ENCODE measurements around the gene ADGRA3. TPM values are rescaled to one million over a fixed set of nuclear protein-coding genes. Genes with fewer than 3 reads are reported as not detected.

Gene ADGRA3
- total RNA-seq, 1 experiment from 2014 or later, result 40.5 TPM

GRCh38 chr4:22363036-22363435, 152.8 kb downstream of the ADGRA3 start (continued):
- no peak for TF ChIP-seq ZNF512 (CRISPR knock-in tag; IDR thresholded peaks at IDR 0.05; ENCODE audit: borderline replicate concordance)
- TF ChIP-seq ZNF425 (CRISPR knock-in tag; conservative IDR thresholded peaks at IDR 0.05), result no peak
- no peak for TF ChIP-seq ARID4B (CRISPR knock-in tag; IDR thresholded peaks at IDR 0.05; ENCODE audit: borderline replicate concordance)
- no peak for TF ChIP-seq CTCF (IDR thresholded peaks at IDR 0.05)
- TF ChIP-seq, protein P1, sequence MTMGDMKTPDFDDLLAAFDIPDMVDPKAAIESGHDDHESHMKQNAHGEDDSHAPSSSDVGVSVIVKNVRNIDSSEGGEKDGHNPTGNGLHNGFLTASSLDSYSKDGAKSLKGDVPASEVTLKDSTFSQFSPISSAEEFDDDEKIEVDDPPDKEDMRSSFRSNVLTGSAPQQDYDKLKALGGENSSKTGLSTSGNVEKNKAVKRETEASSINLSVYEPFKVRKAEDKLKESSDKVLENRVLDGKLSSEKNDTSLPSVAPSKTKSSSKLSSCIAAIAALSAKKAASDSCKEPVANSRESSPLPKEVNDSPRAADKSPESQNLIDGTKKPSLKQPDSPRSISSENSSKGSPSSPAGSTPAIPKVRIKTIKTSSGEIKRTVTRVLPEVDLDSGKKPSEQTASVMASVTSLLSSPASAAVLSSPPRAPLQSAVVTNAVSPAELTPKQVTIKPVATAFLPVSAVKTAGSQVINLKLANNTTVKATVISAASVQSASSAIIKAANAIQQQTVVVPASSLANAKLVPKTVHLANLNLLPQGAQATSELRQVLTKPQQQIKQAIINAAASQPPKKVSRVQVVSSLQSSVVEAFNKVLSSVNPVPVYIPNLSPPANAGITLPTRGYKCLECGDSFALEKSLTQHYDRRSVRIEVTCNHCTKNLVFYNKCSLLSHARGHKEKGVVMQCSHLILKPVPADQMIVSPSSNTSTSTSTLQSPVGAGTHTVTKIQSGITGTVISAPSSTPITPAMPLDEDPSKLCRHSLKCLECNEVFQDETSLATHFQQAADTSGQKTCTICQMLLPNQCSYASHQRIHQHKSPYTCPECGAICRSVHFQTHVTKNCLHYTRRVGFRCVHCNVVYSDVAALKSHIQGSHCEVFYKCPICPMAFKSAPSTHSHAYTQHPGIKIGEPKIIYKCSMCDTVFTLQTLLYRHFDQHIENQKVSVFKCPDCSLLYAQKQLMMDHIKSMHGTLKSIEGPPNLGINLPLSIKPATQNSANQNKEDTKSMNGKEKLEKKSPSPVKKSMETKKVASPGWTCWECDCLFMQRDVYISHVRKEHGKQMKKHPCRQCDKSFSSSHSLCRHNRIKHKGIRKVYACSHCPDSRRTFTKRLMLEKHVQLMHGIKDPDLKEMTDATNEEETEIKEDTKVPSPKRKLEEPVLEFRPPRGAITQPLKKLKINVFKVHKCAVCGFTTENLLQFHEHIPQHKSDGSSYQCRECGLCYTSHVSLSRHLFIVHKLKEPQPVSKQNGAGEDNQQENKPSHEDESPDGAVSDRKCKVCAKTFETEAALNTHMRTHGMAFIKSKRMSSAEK (CRISPR knock-in tag; IDR thresholded peaks at IDR 0.05; ENCODE audit: borderline replicate concordance), result no peak

GRCh38 chr4:22356987-22357596, 158.8 kb downstream of the ADGRA3 start:
- no peak overlapping the region for H3K27ac Mint-ChIP-seq
- ATAC-seq (peak; percentile 86), DNase-seq (ENCODE audit: low spot score) (no peak)
- POLR2A ChIA-PET, result interaction anchor here (1.1 kb wide), 1 partner anchor 30 kb away, joined by 3 read pairs; no protein-coding TSS in a partner anchor
- H3K27me3 Mint-ChIP-seq (ENCODE audit: low read depth), result no peaks in the 10 kb centered on the region; the same call in 1 of the 2 replicates
- peaks cover 37% of the 10 kb centered on the region for H3K9me3 Mint-ChIP-seq
- CTCF ChIA-PET, result interaction anchor here (0.5 to 3.2 kb wide), 12 partner anchors 13 to 568 kb away, joined by 3 to 26 read pairs (median 4); partner anchors contain the start of gene KCNIP4
- no peak overlapping the region for H3K4me3 Mint-ChIP-seq
- H3K4me1 Mint-ChIP-seq, result peaks cover 14% of the 10 kb centered on the region
- H3K36me3 Mint-ChIP-seq, result peaks cover 18% of the 10 kb centered on the region
- TF ChIP-seq GRHL2 (CRISPR knock-in tag; IDR thresholded peaks at IDR 0.05; ENCODE audit: insufficient replicate concordance, severe bottlenecking), result no peak
- TF ChIP-seq, protein P2, sequence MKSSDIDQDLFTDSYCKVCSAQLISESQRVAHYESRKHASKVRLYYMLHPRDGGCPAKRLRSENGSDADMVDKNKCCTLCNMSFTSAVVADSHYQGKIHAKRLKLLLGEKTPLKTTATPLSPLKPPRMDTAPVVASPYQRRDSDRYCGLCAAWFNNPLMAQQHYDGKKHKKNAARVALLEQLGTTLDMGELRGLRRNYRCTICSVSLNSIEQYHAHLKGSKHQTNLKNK (CRISPR knock-in tag; IDR thresholded peaks at IDR 0.05), result no peak
- TF ChIP-seq SMAD4 (CRISPR knock-in tag; IDR thresholded peaks at IDR 0.05), result no peak
- TF ChIP-seq EMX1 (CRISPR knock-in tag; IDR thresholded peaks at IDR 0.05), result no peak
- no peak for TF ChIP-seq JUN (CRISPR knock-in tag; IDR thresholded peaks at IDR 0.05)
- no peak for TF ChIP-seq AFF4 (CRISPR knock-in tag; IDR thresholded peaks at IDR 0.05; ENCODE audit: borderline replicate concordance)
- TF ChIP-seq, protein P3, sequence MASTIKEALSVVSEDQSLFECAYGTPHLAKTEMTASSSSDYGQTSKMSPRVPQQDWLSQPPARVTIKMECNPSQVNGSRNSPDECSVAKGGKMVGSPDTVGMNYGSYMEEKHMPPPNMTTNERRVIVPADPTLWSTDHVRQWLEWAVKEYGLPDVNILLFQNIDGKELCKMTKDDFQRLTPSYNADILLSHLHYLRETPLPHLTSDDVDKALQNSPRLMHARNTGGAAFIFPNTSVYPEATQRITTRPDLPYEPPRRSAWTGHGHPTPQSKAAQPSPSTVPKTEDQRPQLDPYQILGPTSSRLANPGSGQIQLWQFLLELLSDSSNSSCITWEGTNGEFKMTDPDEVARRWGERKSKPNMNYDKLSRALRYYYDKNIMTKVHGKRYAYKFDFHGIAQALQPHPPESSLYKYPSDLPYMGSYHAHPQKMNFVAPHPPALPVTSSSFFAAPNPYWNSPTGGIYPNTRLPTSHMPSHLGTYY (CRISPR knock-in tag; IDR thresholded peaks at IDR 0.05), result no peak
